A673 (cell line): ENCODE measurements around the gene SIK3. TPM values are rescaled to one million over a fixed set of nuclear protein-coding genes. Genes with fewer than 3 reads are reported as not detected.

ENCODE experiments used
- BruUV-seq: library from RNA; stranded (reverse); fragments of 400-500 nt; replicated peaks from 2 replicates; lab custom pipeline; 2021; lab: Mats Ljungman, UMichigan
- CTCF ChIA-PET: fragments of 300-600 bp; sonication (Branson Sonifier 250); formaldehyde crosslinking; loops from one replicate; lab custom pipeline; 2022; ENCODE audit warnings: antibody characterized with exemption; lab: Charles Lee
- POLR2A ChIA-PET: fragments of 300-600 bp; sonication (Branson Sonifier 250); formaldehyde crosslinking; loops from one replicate; lab custom pipeline; 2022; ENCODE audit warnings: antibody characterized with exemption; ENCODE audit not compliant: low non-redundant PET; lab: Charles Lee
- DNase-seq: peaks from one replicate; pipeline ENCODE4 v3.0.0-alpha.2; 2015; ENCODE audit warnings: low spot score
- H3K27ac ChIP-seq: fragments of 200-600 bp; sonication (generic); 2 replicates; pipeline ENCODE4 v1.5.1; 2016; ENCODE audit warnings: mixed run types, low read depth, mild to moderate bottlenecking, mixed read lengths, antibody characterized with exemption, low read length; ENCODE audit not compliant: poor library complexity, severe bottlenecking
- H3K27me3 ChIP-seq: fragments of 200-600 bp; sonication (generic); replicated peaks from 2 replicates; pipeline ENCODE4 v1.6.1; 2017; ENCODE audit warnings: mixed run types, low read depth, mild to moderate bottlenecking, mixed read lengths, antibody characterized with exemption, low read length; ENCODE audit not compliant: insufficient read depth, poor library complexity
- H3K36me3 ChIP-seq: fragments of 200-600 bp; sonication (generic); 2 replicates; pipeline ENCODE4 v1.6.1; 2016; ENCODE audit warnings: mixed run types, mild to moderate bottlenecking, mixed read lengths, antibody characterized with exemption, low read length; ENCODE audit not compliant: insufficient read depth, poor library complexity, severe bottlenecking
- H3K4me1 ChIP-seq: fragments of 200-600 bp; sonication (generic); 2 replicates; pipeline ENCODE4 v1.6.1; 2017; ENCODE audit warnings: mixed run types, mild to moderate bottlenecking, mixed read lengths, antibody characterized with exemption, low read length; ENCODE audit not compliant: insufficient read depth, poor library complexity, severe bottlenecking
- H3K4me3 ChIP-seq: fragments of 200-600 bp; sonication (generic); 2 replicates; pipeline ENCODE4 v1.5.1; 2016; ENCODE audit warnings: low read depth, mixed run types, mild to moderate bottlenecking, mixed read lengths, low read length; ENCODE audit not compliant: poor library complexity, severe bottlenecking
- H3K9me3 ChIP-seq: fragments of 200-600 bp; sonication (generic); 2 replicates; pipeline ENCODE4 v1.6.1; 2016; ENCODE audit warnings: mixed run types, low read depth, mild to moderate bottlenecking, mixed read lengths, antibody characterized with exemption, low read length; ENCODE audit not compliant: poor library complexity, severe bottlenecking
- EZH2 ChIP-seq: fragments of 200-600 bp; sonication (generic); IDR thresholded peaks from 2 replicates; pipeline ENCODE4 v1.6.1; 2017; ENCODE audit warnings: borderline replicate concordance, low read depth, mild to moderate bottlenecking, mixed read lengths, antibody characterized with exemption, low read length; ENCODE audit not compliant: poor library complexity, severe bottlenecking
- intact Hi-C: fragments of 100-400 bp; cut with micrococcal nuclease; formaldehyde crosslinking; loops from one replicate; pipeline ENCODE4 v1.10.0; 2022; ENCODE audit not compliant: unreplicated experiment
- total RNA-seq: library from RNA; stranded (reverse); gene quantifications from 2 replicates; pipeline ENCODE4 v1.2.3, GENCODE V29; 2021
- TF ChIP-seq, protein P1 (sequence below): fragments of 300-800, 200-600 bp; sonication (generic); conservative IDR thresholded peaks from 2 replicates; pipeline ENCODE4 v1.5.1; 2017; ENCODE audit warnings: low read depth, mild to moderate bottlenecking, antibody characterized with exemption, low read length, moderate library complexity, mixed read lengths

SIK3 gene
- total RNA-seq, 1 experiment from 2014 or later, result 81.7 TPM

DNA sequence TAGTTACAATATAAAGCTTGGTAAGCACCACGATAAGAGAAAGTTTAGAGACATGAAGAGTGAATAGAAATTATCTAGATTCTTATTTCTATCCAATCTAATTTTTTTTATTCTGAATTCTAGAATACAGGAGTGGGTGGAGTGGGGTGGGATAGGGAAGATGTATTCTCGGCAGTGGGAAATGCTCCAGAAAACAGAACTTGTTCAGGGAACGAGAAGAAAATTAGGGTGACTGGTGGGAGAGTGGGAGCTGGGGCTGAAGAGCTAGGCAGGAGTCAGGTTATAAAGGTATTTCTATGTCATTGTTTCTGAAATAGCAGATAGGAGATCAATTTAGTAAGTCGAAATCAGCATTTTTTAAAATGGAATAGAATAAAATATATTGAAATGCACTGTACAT is 207.6 kb downstream of the SIK3 start:
- TF ChIP-seq, protein P1, sequence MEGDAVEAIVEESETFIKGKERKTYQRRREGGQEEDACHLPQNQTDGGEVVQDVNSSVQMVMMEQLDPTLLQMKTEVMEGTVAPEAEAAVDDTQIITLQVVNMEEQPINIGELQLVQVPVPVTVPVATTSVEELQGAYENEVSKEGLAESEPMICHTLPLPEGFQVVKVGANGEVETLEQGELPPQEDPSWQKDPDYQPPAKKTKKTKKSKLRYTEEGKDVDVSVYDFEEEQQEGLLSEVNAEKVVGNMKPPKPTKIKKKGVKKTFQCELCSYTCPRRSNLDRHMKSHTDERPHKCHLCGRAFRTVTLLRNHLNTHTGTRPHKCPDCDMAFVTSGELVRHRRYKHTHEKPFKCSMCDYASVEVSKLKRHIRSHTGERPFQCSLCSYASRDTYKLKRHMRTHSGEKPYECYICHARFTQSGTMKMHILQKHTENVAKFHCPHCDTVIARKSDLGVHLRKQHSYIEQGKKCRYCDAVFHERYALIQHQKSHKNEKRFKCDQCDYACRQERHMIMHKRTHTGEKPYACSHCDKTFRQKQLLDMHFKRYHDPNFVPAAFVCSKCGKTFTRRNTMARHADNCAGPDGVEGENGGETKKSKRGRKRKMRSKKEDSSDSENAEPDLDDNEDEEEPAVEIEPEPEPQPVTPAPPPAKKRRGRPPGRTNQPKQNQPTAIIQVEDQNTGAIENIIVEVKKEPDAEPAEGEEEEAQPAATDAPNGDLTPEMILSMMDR, result no peak
- TF ChIP-seq EZH2, result no peak
- CTCF ChIA-PET, result interaction anchor here (0.5 kb wide), 1 partner anchor 248 kb away, joined by 9 read pairs; no protein-coding TSS in a partner anchor
- intact Hi-C loops, result no loop called here
- Histone ChIP-seq H3K4me3 (no peak overlapping the region), H3K27me3 (no peaks in the 10 kb centered on the region), H3K4me1 (no peaks in the 10 kb centered on the region), H3K27ac (no peak overlapping the region), H3K9me3 (no peaks in the 10 kb centered on the region), H3K36me3 (peaks cover 17% of the 10 kb centered on the region)
- POLR2A ChIA-PET, result no interaction called here
- no peak for DNase-seq
- BruUV-seq, result no TSS peak

DNA sequence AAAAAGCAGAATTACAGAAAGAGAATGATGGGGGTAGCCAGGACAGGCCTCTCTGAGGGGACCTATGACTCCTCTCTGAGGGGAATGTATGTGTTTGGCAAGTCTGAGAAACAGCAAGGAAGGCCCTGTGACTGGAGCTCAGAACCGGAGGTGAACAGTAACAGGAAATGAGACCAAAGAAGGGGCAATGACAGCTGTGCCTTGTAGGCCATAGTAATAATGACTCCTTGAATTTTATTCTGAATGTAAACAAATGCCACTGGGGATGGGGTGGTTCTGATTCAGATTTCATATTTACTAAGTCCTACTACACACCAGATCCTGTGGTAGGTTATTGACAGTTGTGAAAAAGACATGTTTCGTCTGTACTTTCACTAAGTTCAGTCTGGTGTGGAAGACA is 208.0 kb downstream of the SIK3 start:
- no TSS peak for BruUV-seq
- ChIA-PET CTCF (no interaction called here), POLR2A (no interaction called here)
- TF ChIP-seq EZH2, result no peak
- TF ChIP-seq, protein P1, result no peak
- intact Hi-C loops, result no loop called here
- no peak for DNase-seq
- Histone ChIP-seq H3K36me3 (peaks cover 13% of the 10 kb centered on the region), H3K4me1 (no peaks in the 10 kb centered on the region), H3K4me3 (no peak overlapping the region), H3K27me3 (no peaks in the 10 kb centered on the region), H3K27ac (no peak overlapping the region), H3K9me3 (no peaks in the 10 kb centered on the region)

DNA sequence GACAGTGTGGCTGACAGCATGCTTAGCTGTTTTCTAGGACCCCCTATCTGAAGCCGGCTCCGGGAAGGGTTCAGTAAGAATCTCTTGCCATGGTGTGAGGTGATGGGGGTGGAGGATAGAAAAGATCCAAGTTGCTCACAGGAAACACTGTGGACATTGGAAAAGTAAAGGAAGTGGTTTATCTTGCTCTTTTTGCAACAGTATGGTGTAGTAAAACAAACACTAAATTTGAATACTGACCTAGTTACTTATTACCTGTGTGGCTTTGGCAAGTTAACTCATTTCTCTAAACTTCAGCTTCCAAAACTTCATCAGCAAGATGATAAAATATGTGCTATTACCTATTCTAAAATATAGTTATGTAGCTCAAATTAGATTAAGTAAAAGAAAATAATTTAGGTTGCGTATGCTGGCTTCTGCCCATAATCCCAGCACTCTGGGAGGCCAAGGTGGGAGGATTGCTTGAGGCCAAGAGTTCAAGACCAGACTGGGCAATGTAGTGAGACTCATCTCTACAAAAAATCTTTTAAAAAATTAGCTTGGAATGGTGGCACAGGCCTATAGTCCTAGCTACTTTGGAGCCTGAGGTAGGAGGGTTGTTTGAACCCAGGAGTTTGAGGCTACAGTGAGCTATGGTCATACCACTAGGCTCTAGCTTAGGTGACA is 209.2 kb downstream of the SIK3 start:
- no peak for DNase-seq
- ChIA-PET POLR2A (no interaction called here), CTCF (no interaction called here)
- Histone ChIP-seq H3K36me3 (peaks cover 13% of the 10 kb centered on the region), H3K27ac (no peak overlapping the region), H3K27me3 (no peaks in the 10 kb centered on the region), H3K4me3 (no peak overlapping the region), H3K9me3 (no peaks in the 10 kb centered on the region), H3K4me1 (no peaks in the 10 kb centered on the region)
- intact Hi-C loops, result no loop called here
- no TSS peak for BruUV-seq
- TF ChIP-seq, protein P1, result no peak
- TF ChIP-seq EZH2, result no peak
